ENCODE data around the gene RASD2.

GRCh38 chr22:35593891-35594470 is 53.4 kb downstream of the RASD2 start:
- TF ChIP-seq CTCF (IDR thresholded peaks at IDR 0.05 in 8 of 11, conservative IDR thresholded peaks at IDR 0.05 in 3 of 11) (no peak), POLR2A (IDR thresholded peaks at IDR 0.05) (no peak), POLR2AphosphoS5 (IDR thresholded peaks at IDR 0.05) (no peak)
